Smooth muscle cell (in vitro differentiated cells): ENCODE measurements around the gene TOMM34. TPM values are rescaled to one million over a fixed set of nuclear protein-coding genes. Genes with fewer than 3 reads are reported as not detected.
A peak's percentile ranks its signal among the peaks of the same experiment; 100 is the strongest.

Source experiments
- DNase-seq: peaks from one replicate; lab custom pipeline; 2025; ENCODE audit not compliant: unreplicated experiment; lab: John Stamatoyannopoulos, UW
- H2AFZ ChIP-seq: fragments of 200-600 bp; sonication (generic); 2 replicates; pipeline ENCODE4 v1.6.0; 2016; ENCODE audit warnings: antibody characterized with exemption, low read depth, mild to moderate bottlenecking
- H3F3A ChIP-seq: fragments of 200-600 bp; sonication (generic); 2 replicates; pipeline ENCODE4 v1.6.0; 2017; ENCODE audit warnings: antibody characterized with exemption, low read depth
- H3K27ac ChIP-seq: fragments of 200-600 bp; sonication (generic); 2 replicates; pipeline ENCODE4 v1.5.1; 2016; ENCODE audit warnings: low read depth, mild to moderate bottlenecking
- H3K27me3 ChIP-seq: fragments of 200-600 bp; sonication (generic); 2 replicates; pipeline ENCODE4 v1.6.1; 2016; ENCODE audit warnings: low read depth, mild to moderate bottlenecking
- H3K36me3 ChIP-seq: fragments of 200-600 bp; sonication (generic); 2 replicates; pipeline ENCODE4 v1.5.1; 2016; ENCODE audit warnings: low read depth
- H3K4me1 ChIP-seq: fragments of 200-600 bp; sonication (generic); 2 replicates; pipeline ENCODE4 v1.5.1; 2016; ENCODE audit warnings: low read depth
- H3K4me2 ChIP-seq: fragments of 200-600 bp; sonication (generic); 2 replicates; pipeline ENCODE4 v1.6.0; 2016; ENCODE audit warnings: mild to moderate bottlenecking
- H3K4me3 ChIP-seq: fragments of 200-600 bp; sonication (generic); 2 replicates; pipeline ENCODE4 v1.5.1; 2016; ENCODE audit warnings: mild to moderate bottlenecking
- H3K79me2 ChIP-seq: fragments of 200-600 bp; sonication (generic); 2 replicates; pipeline ENCODE4 v1.6.0; 2016; ENCODE audit warnings: low read depth, mild to moderate bottlenecking
- H3K9ac ChIP-seq: fragments of 200-600 bp; sonication (generic); 2 replicates; pipeline ENCODE4 v1.6.0; 2016; ENCODE audit warnings: low read depth
- H3K9me3 ChIP-seq: fragments of 200-600 bp; sonication (generic); replicated peaks from 2 replicates; pipeline ENCODE4 v1.5.1; 2016; ENCODE audit warnings: low read depth
- H4K20me1 ChIP-seq: fragments of 200-600 bp; sonication (generic); 2 replicates; pipeline ENCODE4 v1.6.0; 2016; ENCODE audit warnings: low read depth
- CTCF ChIP-seq: fragments of 200-600 bp; sonication (generic); IDR thresholded peaks from 2 replicates; pipeline ENCODE4 v1.5.1; 2017; ENCODE audit warnings: borderline replicate concordance, mild to moderate bottlenecking, antibody characterized with exemption; ENCODE audit not compliant: insufficient read depth, poor library complexity, severe bottlenecking
- whole genome bisulfite sequencing: methylation state at CpG from one replicate; pipeline ENCODE4 v1.1.7; 2016; ENCODE audit warnings: low lambda C conversion rate; 5-methylcytosine and 5-hydroxymethylcytosine counted together
- polyA plus RNA-seq: library from polyadenylated mRNA; unstranded; fragments of >200 nt; fragmentation: Nextera tagmentation; extraction: Ambion mirVana; gene quantifications from 2 replicates; pipeline ENCODE4 v1.2.1, GENCODE V29; 2016
- total RNA-seq: library from RNA; depleted of rRNA; stranded (reverse); fragments of >200 nt; gene quantifications from 2 replicates; pipeline ENCODE4 v1.2.3, GENCODE V29; 2014

The TOMM34 gene
- total and polyA plus RNA-seq, 2 experiments from 2014 or later: 27.2 to 34.9 TPM

- Histone ChIP-seq H2AFZ (no peak overlapping the region), H3K79me2 (no peaks in the 10 kb centered on the region), H3K4me2 (no peak overlapping the region), H3K9me3 (no peaks in the 10 kb centered on the region), H3K27ac (no peak overlapping the region), H4K20me1 (no peaks in the 10 kb centered on the region), H3K4me1 (peaks cover 9% of the 10 kb centered on the region), H3K9ac (no peak overlapping the region), H3K27me3 (no peaks in the 10 kb centered on the region), H3K36me3 (peaks cover 7% of the 10 kb centered on the region), H3K4me3 (no peak overlapping the region), H3F3A (peaks cover 15% of the 10 kb centered on the region)
- 98% methylated on average over 2 of the region's 2 CpGs for WGBS
- no peak for DNase-seq
- no peak for TF ChIP-seq CTCF
Measured at GRCh38 chr20:44912189-44912588, 48.0 kb downstream of the TOMM34 start.

GRCh38 chr20:44911264-44911921 lies 48.8 kb downstream of the TOMM34 start:
- no peaks in the 10 kb centered on the region for H4K20me1 ChIP-seq
- H3K9ac ChIP-seq: no peak overlapping the region
- H3K36me3 ChIP-seq: peaks cover 15% of the 10 kb centered on the region
- H3K9me3 ChIP-seq: no peaks in the 10 kb centered on the region
- peak overlapping the region; percentile 25 for H3K4me3 ChIP-seq
- no peak overlapping the region for H3K27ac ChIP-seq
- H3K79me2 ChIP-seq: no peaks in the 10 kb centered on the region
- H3K4me2 ChIP-seq: peak overlapping the region; percentile 90
- peaks cover 9% of the 10 kb centered on the region for H3K4me1 ChIP-seq
- peak; percentile 29 for TF ChIP-seq CTCF
- no peak overlapping the region for H2AFZ ChIP-seq
- H3F3A ChIP-seq: peaks cover 21% of the 10 kb centered on the region
- no peaks in the 10 kb centered on the region for H3K27me3 ChIP-seq
- DNase-seq: no peak
- WGBS: 44% methylated on average over 21 of the region's 21 CpGs

- peak overlapping the region; percentile 90 for H3K4me2 ChIP-seq
- H3K27ac ChIP-seq: no peak overlapping the region
- no peak for TF ChIP-seq CTCF
- peak overlapping the region; percentile 14 for H3K9ac ChIP-seq
- peaks cover 21% of the 10 kb centered on the region for H3K36me3 ChIP-seq
- no peaks in the 10 kb centered on the region for H4K20me1 ChIP-seq
- H3K4me3 ChIP-seq: peak overlapping the region; percentile 65
- WGBS: 43% methylated on average over 17 of the region's 17 CpGs
- no peak overlapping the region for H2AFZ ChIP-seq
- H3F3A ChIP-seq: peaks cover 22% of the 10 kb centered on the region
- H3K79me2 ChIP-seq: no peaks in the 10 kb centered on the region
- DNase-seq: no peak
- peaks cover 9% of the 10 kb centered on the region for H3K4me1 ChIP-seq
- no peaks in the 10 kb centered on the region for H3K9me3 ChIP-seq
- H3K27me3 ChIP-seq: no peaks in the 10 kb centered on the region
Measured at GRCh38 chr20:44910690-44911262, 49.4 kb downstream of the TOMM34 start.
